ENCODE measurements around the gene RNF4. TPM values are rescaled to one million over a fixed set of nuclear protein-coding genes. Genes with fewer than 3 reads are reported as not detected.
"Not testable (repeated sequence)": the region's sequence is repeated elsewhere in the genome, so short reads cannot be mapped to it uniquely, and the experiment has no call there.

Gene RNF4
- total RNA-seq, 2 donors from 2014 or later = 29.0 to 29.3 TPM

DNA sequence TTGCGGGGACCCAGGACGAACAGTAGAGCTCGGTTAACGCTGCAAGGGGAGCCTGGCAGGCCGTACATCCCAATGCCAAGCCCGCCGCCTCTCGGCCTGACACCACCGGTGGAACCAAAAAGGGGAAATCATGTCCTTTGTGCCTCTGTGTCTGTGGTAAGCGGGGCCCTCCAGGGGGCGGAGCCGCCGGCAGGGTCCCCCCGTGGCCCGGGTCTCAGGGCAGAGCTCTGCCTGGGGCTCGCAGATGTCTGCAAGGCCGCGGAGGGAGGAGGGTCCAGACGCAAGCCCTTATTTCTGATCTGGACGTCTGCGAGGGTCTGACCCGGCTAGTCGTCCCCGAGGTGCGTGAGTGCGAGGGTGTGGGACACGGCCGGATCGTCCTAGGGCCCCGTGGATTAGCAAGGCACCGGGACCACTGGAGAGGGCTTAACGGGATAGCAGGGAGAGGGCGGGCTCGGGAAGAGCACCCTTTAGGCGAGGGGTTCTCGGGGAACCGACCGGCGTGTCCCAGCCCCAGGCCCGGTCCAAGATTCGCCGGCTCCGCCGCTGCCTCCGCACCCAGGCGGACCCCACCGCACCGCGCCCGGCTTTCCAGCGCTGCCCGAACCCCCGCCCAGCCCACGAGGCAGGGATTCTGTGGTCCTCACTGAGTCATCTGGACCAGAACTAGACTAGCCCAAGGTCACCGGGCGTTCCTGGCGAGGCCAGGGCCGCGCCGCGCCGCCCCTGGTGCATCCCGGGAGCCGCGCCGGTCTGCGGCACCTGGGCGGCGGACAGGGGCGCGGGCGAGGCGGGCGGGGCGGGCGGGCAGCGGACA, 66.7 kb downstream of the RNF4 start:
- DNase-seq (peak in 3 of 4 donors; percentile 27 to 49 (median 35)), ATAC-seq (no peak)
- peaks cover 25% of the 10 kb centered on the region for H3K4me1 ChIP-seq
- no peaks in the 10 kb centered on the region for H3K27me3 ChIP-seq
- H3K27ac ChIP-seq = peak overlapping the region; percentile 73 to 93 (median 90)
- H3K4me3 ChIP-seq = peak overlapping the region; percentile 23 to 54
- 8% methylated on average over 5 to 62 of the region's 77 CpGs for WGBS, 2 donors
- peak in 2 of 3 donors; percentile 54 to 57 for TF ChIP-seq POLR2A (IDR thresholded peaks at IDR 0.05)
- TF ChIP-seq, protein P1, sequence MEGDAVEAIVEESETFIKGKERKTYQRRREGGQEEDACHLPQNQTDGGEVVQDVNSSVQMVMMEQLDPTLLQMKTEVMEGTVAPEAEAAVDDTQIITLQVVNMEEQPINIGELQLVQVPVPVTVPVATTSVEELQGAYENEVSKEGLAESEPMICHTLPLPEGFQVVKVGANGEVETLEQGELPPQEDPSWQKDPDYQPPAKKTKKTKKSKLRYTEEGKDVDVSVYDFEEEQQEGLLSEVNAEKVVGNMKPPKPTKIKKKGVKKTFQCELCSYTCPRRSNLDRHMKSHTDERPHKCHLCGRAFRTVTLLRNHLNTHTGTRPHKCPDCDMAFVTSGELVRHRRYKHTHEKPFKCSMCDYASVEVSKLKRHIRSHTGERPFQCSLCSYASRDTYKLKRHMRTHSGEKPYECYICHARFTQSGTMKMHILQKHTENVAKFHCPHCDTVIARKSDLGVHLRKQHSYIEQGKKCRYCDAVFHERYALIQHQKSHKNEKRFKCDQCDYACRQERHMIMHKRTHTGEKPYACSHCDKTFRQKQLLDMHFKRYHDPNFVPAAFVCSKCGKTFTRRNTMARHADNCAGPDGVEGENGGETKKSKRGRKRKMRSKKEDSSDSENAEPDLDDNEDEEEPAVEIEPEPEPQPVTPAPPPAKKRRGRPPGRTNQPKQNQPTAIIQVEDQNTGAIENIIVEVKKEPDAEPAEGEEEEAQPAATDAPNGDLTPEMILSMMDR (IDR thresholded peaks at IDR 0.05) = no peak
- no peaks in the 10 kb centered on the region for H3K9me3 ChIP-seq
- intact Hi-C loops (cut with DNase I) = no loop called here
- H3K36me3 ChIP-seq (replicated peaks in 1 of 2; ENCODE audit: insufficient read depth in 1 of 2, low read depth in 2 of 2) = no peaks in the 10 kb centered on the region

DNA sequence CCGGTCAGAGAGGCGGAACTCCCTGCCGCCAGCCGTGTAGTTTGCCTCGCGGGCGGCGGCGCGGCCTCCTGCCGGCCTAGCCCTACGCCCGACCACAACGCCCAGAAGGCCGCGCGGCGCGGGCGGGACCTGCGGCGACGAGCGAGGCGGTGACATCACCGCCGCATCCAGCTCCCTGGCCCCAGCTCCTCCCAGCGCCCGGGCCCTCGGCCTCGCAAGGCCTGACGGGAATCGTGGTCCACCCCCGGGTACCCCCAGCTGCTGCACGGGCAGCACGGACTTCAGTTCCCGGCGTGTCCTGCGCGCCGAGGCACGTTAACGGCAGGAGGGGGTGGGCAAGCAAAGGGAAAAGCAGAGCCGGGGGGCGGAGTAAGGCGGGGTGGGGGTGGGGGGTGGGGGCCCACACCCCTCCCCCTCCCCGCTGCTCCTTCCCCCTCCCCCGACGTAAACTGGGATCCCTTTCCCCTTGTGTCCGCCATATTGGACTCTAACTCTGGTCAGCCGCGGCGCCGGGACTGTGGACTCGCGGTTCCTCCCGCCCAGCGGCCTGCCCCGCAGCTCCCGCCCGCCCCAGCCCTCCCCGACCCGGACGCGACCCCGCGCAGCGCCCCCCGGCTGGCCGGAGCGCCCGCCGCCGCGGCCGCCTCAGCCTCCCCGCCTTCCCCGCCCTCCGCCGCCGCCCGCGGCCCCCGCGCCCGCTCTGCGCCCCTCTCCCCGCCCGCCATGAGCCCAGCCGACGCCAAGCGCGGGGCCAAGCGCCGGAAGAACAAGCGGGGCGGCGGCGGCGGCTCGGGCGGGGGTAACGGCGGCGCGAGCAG, 67.5 kb downstream of the RNF4 start, which contains the start of gene FAM193A:
TSS of gene FAM193A (plus strand) at position 455 of the 818 bp plus-strand sequence. CDS start at position 724, 269 bp downstream.
- intact Hi-C loops (cut with DNase I) = no loop called here
- TF ChIP-seq, protein P1 (IDR thresholded peaks at IDR 0.05) = peak in 2 of 7 experiments; percentile 16 to 39
- peak; percentile 36 to 52 (median 37) for TF ChIP-seq POLR2A (IDR thresholded peaks at IDR 0.05)
- H3K27ac ChIP-seq = peak within 1 kb of the TSS; percentile 75 to 98 (median 93)
- WGBS, 2 donors = 1% methylated on average over 103 of the region's 106 CpGs; no CpG with 5 or more reads in 1 of the 2 donors
- H3K4me1 ChIP-seq = peaks cover 25% of the 10 kb centered on the region
- no peaks in the 10 kb centered on the region for H3K9me3 ChIP-seq
- H3K27me3 ChIP-seq = no peaks in the 10 kb centered on the region
- H3K4me3 ChIP-seq = peak within 1 kb of the TSS; percentile 23 to 91
- H3K36me3 ChIP-seq (replicated peaks in 1 of 2; ENCODE audit: insufficient read depth in 1 of 2, low read depth in 2 of 2) = no peaks in the 10 kb centered on the region
- DNase-seq (peak; percentile 98 to 99 (median 99)), ATAC-seq (peak; percentile 94)

DNA sequence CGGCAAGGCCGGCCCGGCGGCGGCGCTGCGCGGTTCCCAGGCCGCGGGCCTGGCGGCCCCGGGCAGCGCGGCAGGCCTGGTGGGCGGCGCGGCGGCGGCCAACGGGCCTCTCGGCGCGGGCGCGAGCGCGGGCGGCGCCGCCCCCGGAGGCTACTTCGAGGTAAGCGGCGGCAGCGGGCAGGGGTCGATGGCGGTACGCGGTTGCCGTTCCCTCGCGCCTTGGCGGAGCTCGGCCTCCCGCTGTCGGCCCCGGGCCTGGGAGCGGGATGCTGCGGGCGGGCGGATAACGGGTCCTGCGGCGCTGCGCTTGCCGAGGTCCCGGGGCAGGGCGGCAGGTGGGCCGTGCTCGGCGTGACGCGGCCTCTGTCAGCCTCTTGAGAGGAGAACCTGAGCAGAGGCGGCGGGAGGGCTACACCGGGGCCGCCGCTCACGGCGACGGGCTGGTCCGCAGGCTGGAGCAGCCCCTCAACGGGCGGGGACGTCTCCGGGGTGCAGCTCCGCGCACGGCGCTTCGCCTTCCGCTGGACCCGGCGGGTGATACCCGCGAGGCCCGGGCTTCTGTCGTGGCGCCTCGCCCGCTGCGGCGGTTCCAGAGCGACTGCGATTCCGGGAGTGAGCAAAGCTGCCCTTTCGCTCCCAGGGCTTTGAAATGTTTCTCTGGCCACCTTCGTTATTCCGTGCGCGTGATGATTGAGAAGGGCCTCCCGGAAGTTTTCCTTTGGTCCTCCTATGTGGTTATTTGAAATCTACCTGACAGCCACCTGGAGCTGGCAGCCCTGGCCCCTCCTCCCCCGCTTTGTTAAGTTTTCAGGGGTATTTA, 68.3 kb downstream of the RNF4 start:
- H3K27me3 ChIP-seq = no peaks in the 10 kb centered on the region
- H3K27ac ChIP-seq = peak overlapping the region; percentile 75 to 98 (median 92)
- H3K4me1 ChIP-seq = peaks cover 30% of the 10 kb centered on the region
- ATAC-seq = peak; percentile 27
- intact Hi-C loops (cut with DNase I) = no loop called here
- H3K9me3 ChIP-seq = no peaks in the 10 kb centered on the region
- peak overlapping the region; percentile 18 to 91 for H3K4me3 ChIP-seq
- no peaks in the 10 kb centered on the region for H3K36me3 ChIP-seq (replicated peaks in 1 of 2; ENCODE audit: insufficient read depth in 1 of 2, low read depth in 2 of 2)
- peak; percentile 44 to 55 (median 51) for DNase-seq
- peak in 2 of 3 donors; percentile 42 to 55 for TF ChIP-seq POLR2A (IDR thresholded peaks at IDR 0.05)
- TF ChIP-seq, protein P1 (IDR thresholded peaks at IDR 0.05) = no peak
- 0% methylated on average over 12 to 71 of the region's 103 CpGs for WGBS, 2 donors

DNA sequence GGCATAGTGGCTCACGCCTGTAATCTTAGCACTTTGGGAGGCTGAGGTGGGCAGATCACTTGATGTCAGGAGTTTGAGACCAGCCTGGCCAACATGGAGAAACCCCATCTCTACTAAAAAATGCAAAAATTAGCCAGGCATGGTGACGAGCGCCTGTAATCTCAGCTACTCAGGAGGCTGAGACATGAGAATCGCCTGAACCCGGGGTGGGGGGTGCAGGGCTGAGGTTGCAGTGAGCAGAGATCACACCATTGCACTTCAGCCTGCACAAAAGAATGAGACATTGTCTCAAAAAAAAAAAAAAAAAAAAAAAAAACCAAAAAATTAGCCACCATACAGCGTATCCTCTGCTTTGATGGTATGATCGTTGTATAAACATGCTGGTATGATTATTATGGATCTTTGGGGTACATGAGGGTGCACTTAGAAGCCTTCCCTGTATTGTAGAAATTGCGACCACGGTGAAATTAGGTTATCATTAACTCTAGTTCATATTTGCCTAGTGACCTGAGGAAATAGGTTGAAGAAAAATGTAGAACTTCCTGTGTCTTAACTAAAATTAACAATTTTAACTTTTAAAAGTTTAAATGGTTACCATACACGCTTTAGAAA, 74.8 kb downstream of the RNF4 start:
- H3K36me3 ChIP-seq (replicated peaks in 1 of 2; ENCODE audit: insufficient read depth in 1 of 2, low read depth in 2 of 2); ATAC-seq; H3K4me3 ChIP-seq; DNase-seq; H3K27ac ChIP-seq; H3K27me3 ChIP-seq; H3K9me3 ChIP-seq; intact Hi-C loops (cut with DNase I): not testable (repeated sequence)
- WGBS, 2 donors = 71 to 76% methylated on average over 10 of the region's 10 CpGs
- peaks cover 26% of the 10 kb centered on the region for H3K4me1 ChIP-seq

All from body of pancreas (tissue), 4 donors.